Peyer's patch (tissue), 4 donors: ENCODE data around the gene CA4.

Source experiments
- POLR2A ChIP-seq, 2 donors: fragments of 450-650 bp; IDR thresholded peaks; one replicate each; pipeline ENCODE4 v1.5.1; 2017; ENCODE audit warnings: antibody characterized with exemption in 2 of 2, mild to moderate bottlenecking in 2 of 2, moderate library complexity in 2 of 2
- TF ChIP-seq, protein P1 (sequence below), 6 experiments: fragments of 450-650 bp in 4 of 6; fragments of 200-600 bp in 2 of 6; sonication (generic) in 1 of 6; IDR thresholded peaks; one replicate each; pipeline ENCODE4 v1.5.1; 2017 to 2019; ENCODE audit warnings: antibody characterized with exemption in 6 of 6, mild to moderate bottlenecking in 3 of 6, moderate library complexity in 1 of 6

GRCh38 chr17:60193482-60193881 is 43.7 kb downstream of the CA4 start:
- TF ChIP-seq, protein P1, sequence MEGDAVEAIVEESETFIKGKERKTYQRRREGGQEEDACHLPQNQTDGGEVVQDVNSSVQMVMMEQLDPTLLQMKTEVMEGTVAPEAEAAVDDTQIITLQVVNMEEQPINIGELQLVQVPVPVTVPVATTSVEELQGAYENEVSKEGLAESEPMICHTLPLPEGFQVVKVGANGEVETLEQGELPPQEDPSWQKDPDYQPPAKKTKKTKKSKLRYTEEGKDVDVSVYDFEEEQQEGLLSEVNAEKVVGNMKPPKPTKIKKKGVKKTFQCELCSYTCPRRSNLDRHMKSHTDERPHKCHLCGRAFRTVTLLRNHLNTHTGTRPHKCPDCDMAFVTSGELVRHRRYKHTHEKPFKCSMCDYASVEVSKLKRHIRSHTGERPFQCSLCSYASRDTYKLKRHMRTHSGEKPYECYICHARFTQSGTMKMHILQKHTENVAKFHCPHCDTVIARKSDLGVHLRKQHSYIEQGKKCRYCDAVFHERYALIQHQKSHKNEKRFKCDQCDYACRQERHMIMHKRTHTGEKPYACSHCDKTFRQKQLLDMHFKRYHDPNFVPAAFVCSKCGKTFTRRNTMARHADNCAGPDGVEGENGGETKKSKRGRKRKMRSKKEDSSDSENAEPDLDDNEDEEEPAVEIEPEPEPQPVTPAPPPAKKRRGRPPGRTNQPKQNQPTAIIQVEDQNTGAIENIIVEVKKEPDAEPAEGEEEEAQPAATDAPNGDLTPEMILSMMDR (IDR thresholded peaks at IDR 0.05): no peak
- TF ChIP-seq POLR2A (IDR thresholded peaks at IDR 0.05): no peak
